PFSK-1 (cell line): Measurements from ENCODE around the gene KPNB1.

ENCODE experiments used
- POLR2AphosphoS5 ChIP-seq: IDR thresholded peaks from 2 replicates; pipeline ENCODE4 v1.6.1; 2012; ENCODE audit warnings: low read depth, mild to moderate bottlenecking, control low read depth, low read length, moderate library complexity
- SIN3A ChIP-seq: IDR thresholded peaks from 2 replicates; pipeline ENCODE4 v1.6.1; 2012; ENCODE audit warnings: mild to moderate bottlenecking, low read length, moderate library complexity, borderline replicate concordance; ENCODE audit not compliant: insufficient read depth

- TF ChIP-seq POLR2AphosphoS5 (no peak), SIN3A (no peak)
Measured at GRCh38 chr17:47636273-47637030, 13.3 kb upstream of the KPNB1 start.
